Measurements from ENCODE around the gene SEMA6A.

DNA sequence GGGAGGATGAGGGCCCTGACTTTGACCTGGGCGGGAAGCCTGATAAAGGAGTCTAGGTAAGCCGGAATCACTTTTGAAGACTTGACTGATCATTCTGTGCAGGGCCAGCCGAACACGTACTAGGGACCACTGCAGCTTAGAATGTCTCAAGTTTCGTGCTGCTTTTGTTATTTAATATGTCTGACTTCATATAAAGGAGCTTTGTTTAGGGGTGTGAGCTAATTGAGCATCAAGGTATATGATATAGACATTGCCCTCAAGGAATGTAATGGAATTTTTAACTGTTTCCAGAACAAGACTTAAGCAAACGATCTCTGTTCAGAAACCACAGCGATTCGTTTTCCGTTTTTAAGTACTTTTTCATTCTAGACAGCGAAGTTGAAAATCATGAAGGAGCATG, 173.0 kb downstream of the SEMA6A start:
- TF ChIP-seq CTCF (IDR thresholded peaks at IDR 0.05) (no peak), JUNB (IDR thresholded peaks at IDR 0.05) (no peak), EHMT2 (IDR thresholded peaks at IDR 0.05; ENCODE audit: low read depth) (no peak), JUN (IDR thresholded peaks at IDR 0.05) (no peak), BHLHE40 (IDR thresholded peaks at IDR 0.05; ENCODE audit: low read depth, low read length) (no peak), EP300 (IDR thresholded peaks at IDR 0.05) (no peak), POLR2A (IDR thresholded peaks at IDR 0.05; ENCODE audit: low read length) (no peak), RFX5 (IDR thresholded peaks at IDR 0.05) (no peak), MYC (IDR thresholded peaks at IDR 0.05; ENCODE audit: borderline replicate concordance, low read length) (no peak), RARB (CRISPR knock-in tag; IDR thresholded peaks at IDR 0.05) (no peak)

Data from A549 (cell line).